PC-3 (cell line): Measurements from ENCODE around the gene FAM83E. TPM values are rescaled to one million over a fixed set of nuclear protein-coding genes. Genes with fewer than 3 reads are reported as not detected.
A peak's percentile ranks its signal among the peaks of the same experiment; 100 is the strongest.

ENCODE experiments used
- ATAC-seq: fragments of 200-7000 bp; cut with Tn5 transposase; 2 replicates; pipeline ENCODE4 v1.9.1; 2020; ENCODE audit warnings: mild to moderate bottlenecking, moderate library complexity
- BruUV-seq: library from RNA; stranded (reverse); fragments of 400-500 nt; replicated peaks from 2 replicates; lab custom pipeline; 2021; lab: Mats Ljungman, UMichigan
- CTCF ChIA-PET: fragments of 300-600 bp; sonication (Branson Sonifier 250); formaldehyde crosslinking; loops from one replicate; lab custom pipeline; 2022; ENCODE audit warnings: antibody characterized with exemption; lab: Charles Lee
- POLR2A ChIA-PET: fragments of 300-600 bp; sonication (Branson Sonifier 250); formaldehyde crosslinking; loops from one replicate; lab custom pipeline; 2022; ENCODE audit warnings: antibody characterized with exemption; ENCODE audit not compliant: unreplicated experiment; lab: Charles Lee
- DNase-seq: peaks from one replicate; pipeline ENCODE4 v3.0.0-alpha.2; 2015
- H2AFZ ChIP-seq: fragments of 300-600 bp; sonication (generic); 2 replicates; pipeline ENCODE4 v1.6.0; 2016; ENCODE audit warnings: antibody characterized with exemption, low read length
- H3F3A ChIP-seq: fragments of 300-600 bp; sonication (generic); one replicate; pipeline ENCODE4 v1.6.0; 2017; ENCODE audit warnings: antibody characterized with exemption, low read length, control low read depth, mild to moderate bottlenecking; ENCODE audit not compliant: unreplicated experiment
- H3K27ac ChIP-seq: fragments of 300-600 bp; sonication (generic); 2 replicates; pipeline ENCODE4 v1.5.1; 2016; ENCODE audit warnings: mild to moderate bottlenecking, low read length
- H3K27me3 ChIP-seq: fragments of 300-600 bp; sonication (generic); 2 replicates; pipeline ENCODE4 v1.6.1; 2016; ENCODE audit warnings: low read length, mixed read lengths
- H3K36me3 ChIP-seq: fragments of 300-600 bp; sonication (generic); 2 replicates; pipeline ENCODE4 v1.6.1; 2016; ENCODE audit warnings: low read depth, mixed run types, low read length, mixed read lengths
- H3K4me1 ChIP-seq: fragments of 300-600 bp; sonication (generic); 2 replicates; pipeline ENCODE4 v1.5.1; 2016; ENCODE audit warnings: low read length; ENCODE audit not compliant: insufficient read depth
- H3K4me2 ChIP-seq: fragments of 300-600 bp; sonication (generic); 2 replicates; pipeline ENCODE4 v1.6.0; 2016; ENCODE audit warnings: low read length
- H3K4me3 ChIP-seq: fragments of 300-600 bp; sonication (generic); 2 replicates; pipeline ENCODE4 v1.5.1; 2016; ENCODE audit warnings: mild to moderate bottlenecking, low read length, mixed read lengths
- H3K79me2 ChIP-seq: fragments of 300-600 bp; sonication (generic); 2 replicates; pipeline ENCODE4 v1.6.1; 2017; ENCODE audit warnings: low read length, mixed read lengths
- H3K9ac ChIP-seq: fragments of 300-600 bp; sonication (generic); 2 replicates; pipeline ENCODE4 v1.6.0; 2016; ENCODE audit warnings: mild to moderate bottlenecking, low read length
- H3K9me2 ChIP-seq: fragments of 300-600 bp; sonication (generic); replicated peaks from 2 replicates; pipeline ENCODE4 v1.6.1; 2016; ENCODE audit warnings: mixed run types, low read length, mixed read lengths
- H3K9me3 ChIP-seq: fragments of 300-600 bp; sonication (generic); 2 replicates; pipeline ENCODE4 v1.6.1; 2016; ENCODE audit warnings: low read length, mixed read lengths
- H4K20me1 ChIP-seq: fragments of 300-600 bp; sonication (generic); 2 replicates; pipeline ENCODE4 v1.6.1; 2016; ENCODE audit warnings: low read length, mixed read lengths
- EZH2 ChIP-seq: fragments of 300-600 bp; sonication (generic); IDR thresholded peaks from one replicate; pipeline ENCODE4 v1.6.1; 2017; ENCODE audit warnings: antibody characterized with exemption, mild to moderate bottlenecking, low read length; ENCODE audit not compliant: unreplicated experiment
- EZH2phosphoT487 ChIP-seq: fragments of 300-600 bp; sonication (generic); IDR thresholded peaks from 2 replicates; pipeline ENCODE4 v1.6.1; 2018; ENCODE audit warnings: mild to moderate bottlenecking, antibody characterized with exemption, low read length, borderline replicate concordance
- intact Hi-C: fragments of 100-400 bp; cut with micrococcal nuclease; formaldehyde crosslinking; loops from 2 replicates; pipeline ENCODE4 v1.9.0; 2023
- total RNA-seq: library from RNA; depleted of rRNA; stranded (reverse); fragments of >200 nt; gene quantifications from 2 replicates; pipeline ENCODE4 v1.2.3, GENCODE V29; 2014
- TF ChIP-seq, protein P1 (sequence below): fragments of 300-600 bp; sonication (generic); conservative IDR thresholded peaks from 2 replicates; pipeline ENCODE4 v1.5.1; 2017; ENCODE audit warnings: antibody characterized with exemption, low read depth, mild to moderate bottlenecking, low read length

Gene FAM83E
- total RNA-seq, 1 experiment from 2014 or later, result 4.6 TPM

DNA sequence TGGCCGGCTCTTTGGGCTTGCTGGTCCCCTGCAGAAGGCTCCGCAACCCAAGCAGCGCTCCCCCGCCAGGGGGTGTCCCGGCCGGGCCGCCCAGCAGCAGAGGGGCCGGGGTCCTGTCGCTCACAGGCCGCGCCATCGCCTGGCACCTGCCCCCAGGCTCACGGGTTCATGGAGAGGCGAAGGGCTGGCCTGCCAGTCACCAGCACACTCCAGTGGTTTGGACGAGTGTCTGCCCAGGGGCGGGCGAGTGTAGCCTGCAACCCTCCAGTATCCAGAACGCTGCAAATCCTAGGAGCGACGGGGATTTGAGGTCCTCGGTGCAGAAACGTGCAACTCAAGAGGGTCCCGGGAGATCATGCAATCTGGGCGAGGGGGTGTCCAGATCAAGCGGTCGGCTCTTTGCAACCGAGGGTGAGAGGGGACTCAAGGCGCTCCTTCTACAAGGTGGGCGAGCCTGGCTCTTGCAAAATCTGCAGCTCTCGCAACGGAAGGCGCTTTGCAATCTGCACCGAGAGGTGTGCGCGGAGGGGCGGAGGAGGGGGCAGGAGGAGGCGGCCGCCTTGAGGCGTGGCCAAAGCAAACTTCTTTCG lies 22.1 kb upstream of the FAM83E start, which contains the start of gene DBP:
DBP (minus strand) TSS at position 521 of the 590 bp plus-strand sequence; CDS start at position 136, 385 bp downstream.
- H3K27ac ChIP-seq, result peak within 1 kb of the TSS; percentile 67
- H3K79me2 ChIP-seq, result no peaks in the 10 kb centered on the region
- DNase-seq (peak; percentile 49), ATAC-seq (peak; percentile 19)
- peaks cover 24% of the 10 kb centered on the region for H3K4me1 ChIP-seq
- peak within 1 kb of the TSS; percentile 96 for H3K4me2 ChIP-seq
- H4K20me1 ChIP-seq, result no peaks in the 10 kb centered on the region
- peak within 1 kb of the TSS; percentile 67 for H3K9ac ChIP-seq
- peak within 1 kb of the TSS; percentile 94 for H2AFZ ChIP-seq
- no peaks in the 10 kb centered on the region for H3K27me3 ChIP-seq
- H3K4me3 ChIP-seq, result peak within 1 kb of the TSS; percentile 80
- H3F3A ChIP-seq, result peaks cover 3% of the 10 kb centered on the region
- TF ChIP-seq, protein P1, sequence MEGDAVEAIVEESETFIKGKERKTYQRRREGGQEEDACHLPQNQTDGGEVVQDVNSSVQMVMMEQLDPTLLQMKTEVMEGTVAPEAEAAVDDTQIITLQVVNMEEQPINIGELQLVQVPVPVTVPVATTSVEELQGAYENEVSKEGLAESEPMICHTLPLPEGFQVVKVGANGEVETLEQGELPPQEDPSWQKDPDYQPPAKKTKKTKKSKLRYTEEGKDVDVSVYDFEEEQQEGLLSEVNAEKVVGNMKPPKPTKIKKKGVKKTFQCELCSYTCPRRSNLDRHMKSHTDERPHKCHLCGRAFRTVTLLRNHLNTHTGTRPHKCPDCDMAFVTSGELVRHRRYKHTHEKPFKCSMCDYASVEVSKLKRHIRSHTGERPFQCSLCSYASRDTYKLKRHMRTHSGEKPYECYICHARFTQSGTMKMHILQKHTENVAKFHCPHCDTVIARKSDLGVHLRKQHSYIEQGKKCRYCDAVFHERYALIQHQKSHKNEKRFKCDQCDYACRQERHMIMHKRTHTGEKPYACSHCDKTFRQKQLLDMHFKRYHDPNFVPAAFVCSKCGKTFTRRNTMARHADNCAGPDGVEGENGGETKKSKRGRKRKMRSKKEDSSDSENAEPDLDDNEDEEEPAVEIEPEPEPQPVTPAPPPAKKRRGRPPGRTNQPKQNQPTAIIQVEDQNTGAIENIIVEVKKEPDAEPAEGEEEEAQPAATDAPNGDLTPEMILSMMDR, result no peak; the same call in 1 of the 2 replicates
- no peak for TF ChIP-seq EZH2phosphoT487
- no peak for TF ChIP-seq EZH2
- POLR2A ChIA-PET, result interaction anchor here (0.6 kb wide), 1 partner anchor 94 kb away, joined by 4 read pairs; no protein-coding TSS in a partner anchor
- no peaks in the 10 kb centered on the region for H3K9me3 ChIP-seq
- no TSS peak for BruUV-seq
- H3K36me3 ChIP-seq, result no peaks in the 10 kb centered on the region
- intact Hi-C loops, result loop anchor here (1.0 kb wide), 1 partner anchor 18 kb away; the partner anchor contains the start of genes RPL18 and SPHK2
- no peaks in the 10 kb centered on the region for H3K9me2 ChIP-seq
- CTCF ChIA-PET, result interaction anchor here (0.7 kb wide), 1 partner anchor 9 kb away, joined by 5 read pairs; the partner anchor contains the start of gene CA11

DNA sequence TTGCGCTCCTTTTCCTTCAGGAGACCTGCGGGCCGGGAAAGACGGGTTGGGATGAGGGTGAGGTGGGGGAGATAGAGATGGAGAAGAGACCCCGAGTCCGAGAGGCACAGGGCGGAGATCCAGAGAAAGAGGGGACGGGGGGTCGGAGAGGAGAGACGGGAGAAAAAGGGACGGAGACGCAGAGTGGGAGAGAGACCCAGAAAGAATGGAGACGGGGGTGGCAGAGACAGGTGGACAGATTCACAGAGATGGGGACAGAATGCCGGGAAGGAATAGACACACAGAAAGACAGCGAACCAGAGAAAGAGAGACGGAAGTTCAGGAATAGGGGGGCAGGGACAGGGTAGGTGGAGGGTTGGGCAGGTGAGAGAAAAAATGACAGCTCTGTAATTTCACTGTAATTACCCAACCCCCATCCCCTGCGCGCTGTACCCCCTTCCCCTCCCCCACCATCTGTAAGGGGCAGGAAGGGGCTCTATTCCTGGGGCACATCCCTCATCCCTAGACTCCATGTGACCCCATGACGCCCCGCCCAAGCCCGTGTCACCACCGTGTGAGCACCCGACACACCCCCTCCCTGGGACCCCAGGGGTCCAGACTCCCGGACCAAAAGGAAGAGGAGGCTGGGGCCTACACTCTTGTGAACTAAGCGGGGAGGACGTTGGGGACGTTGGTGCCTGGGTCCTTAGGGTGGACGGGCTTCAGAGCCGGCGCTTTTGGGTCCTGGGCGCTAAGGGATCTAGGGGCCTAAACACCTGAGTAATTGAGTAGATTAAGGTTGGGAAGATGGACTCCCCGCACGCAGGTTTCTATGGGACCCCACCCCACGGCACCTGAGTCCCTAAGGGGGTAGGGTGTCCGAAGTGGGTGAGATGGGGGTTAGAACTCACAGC lies 21.3 kb upstream of the FAM83E start:
- Histone ChIP-seq H3K4me3 (peak overlapping the region; percentile 80), H3K27ac (0 out of 2 replicates have a peak overlapping the region, but pooled peaks have one; percentile 67), H3K9ac (peak overlapping the region; percentile 68), H3K27me3 (no peaks in the 10 kb centered on the region), H2AFZ (peak overlapping the region; percentile 94; the same call in 1 of the 2 replicates), H3K36me3 (no peaks in the 10 kb centered on the region), H3K79me2 (no peaks in the 10 kb centered on the region), H3F3A (peaks cover 3% of the 10 kb centered on the region), H3K9me3 (no peaks in the 10 kb centered on the region), H3K4me2 (peak overlapping the region; percentile 96), H4K20me1 (no peaks in the 10 kb centered on the region), H3K9me2 (no peaks in the 10 kb centered on the region), H3K4me1 (peaks cover 24% of the 10 kb centered on the region)
- POLR2A ChIA-PET, result interaction anchor here (0.6 kb wide), 1 partner anchor 94 kb away, joined by 4 read pairs; no protein-coding TSS in a partner anchor
- ATAC-seq (no peak), DNase-seq (no peak)
- BruUV-seq, result no TSS peak
- TF ChIP-seq EZH2phosphoT487 (no peak), EZH2 (no peak)
- TF ChIP-seq, protein P1, result no peak
- CTCF ChIA-PET, result interaction anchor here (0.7 kb wide), 1 partner anchor 10 kb away, joined by 5 read pairs; the partner anchor contains the start of gene CA11
- intact Hi-C loops, result no loop called here
